ENCODE results near the gene ADSS1. TPM values are rescaled to one million over a fixed set of nuclear protein-coding genes. Genes with fewer than 3 reads are reported as not detected.

The ADSS1 gene
- total and polyA plus RNA-seq, 10 donors, result 2.7 to 11.7 (median 5.1) TPM

DNA sequence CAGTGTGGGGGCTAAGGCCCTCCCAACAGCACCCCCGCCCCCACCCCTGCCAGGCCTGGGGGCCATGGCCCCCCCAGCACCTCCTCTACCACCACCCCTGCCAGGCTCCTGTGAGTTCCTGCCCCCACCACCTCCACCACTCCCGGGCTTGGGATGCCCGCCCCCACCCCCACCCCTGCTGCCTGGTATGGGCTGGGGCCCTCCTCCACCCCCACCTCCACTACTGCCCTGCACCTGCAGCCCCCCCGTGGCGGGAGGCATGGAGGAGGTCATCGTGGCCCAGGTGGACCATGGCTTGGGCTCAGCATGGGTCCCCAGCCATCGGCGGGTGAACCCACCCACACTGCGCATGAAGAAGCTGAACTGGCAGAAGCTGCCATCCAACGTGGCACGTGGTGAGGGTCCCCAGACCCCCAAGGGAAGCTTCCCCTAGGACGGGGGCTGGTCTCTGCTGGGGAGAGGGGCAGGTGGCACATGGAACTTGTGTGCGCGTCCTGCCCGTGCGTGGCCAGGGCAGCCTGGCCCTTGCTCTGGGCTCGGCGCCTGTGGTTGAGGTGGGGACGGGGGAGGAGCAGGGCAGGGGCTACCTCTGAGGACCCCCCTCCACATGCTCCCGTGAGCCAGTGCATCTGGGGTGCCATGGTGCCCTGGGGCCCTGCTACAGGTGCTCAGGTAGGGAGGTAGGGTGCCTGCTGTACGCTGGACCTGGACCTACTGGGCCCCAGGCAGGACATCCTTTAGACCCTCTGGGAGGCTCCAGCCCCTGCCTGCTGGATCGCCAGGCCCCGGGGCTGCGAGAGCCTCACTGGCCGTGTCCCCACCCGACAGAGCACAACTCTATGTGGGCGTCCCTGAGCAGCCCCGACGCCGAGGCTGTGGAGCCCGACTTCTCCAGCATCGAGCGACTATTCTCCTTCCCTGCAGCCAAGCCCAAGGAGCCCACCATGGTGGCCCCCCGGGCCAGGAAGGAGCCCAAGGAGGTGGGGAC, 16.1 kb upstream of the ADSS1 start:
- H3K4me3 ChIP-seq, result no peak overlapping the region
- TF ChIP-seq POLR2AphosphoS5 (IDR thresholded peaks at IDR 0.05) (peak in 2 of 3 donors; percentile 34 to 39), POLR2A (IDR thresholded peaks at IDR 0.05) (no peak)
- TF ChIP-seq, protein P1, sequence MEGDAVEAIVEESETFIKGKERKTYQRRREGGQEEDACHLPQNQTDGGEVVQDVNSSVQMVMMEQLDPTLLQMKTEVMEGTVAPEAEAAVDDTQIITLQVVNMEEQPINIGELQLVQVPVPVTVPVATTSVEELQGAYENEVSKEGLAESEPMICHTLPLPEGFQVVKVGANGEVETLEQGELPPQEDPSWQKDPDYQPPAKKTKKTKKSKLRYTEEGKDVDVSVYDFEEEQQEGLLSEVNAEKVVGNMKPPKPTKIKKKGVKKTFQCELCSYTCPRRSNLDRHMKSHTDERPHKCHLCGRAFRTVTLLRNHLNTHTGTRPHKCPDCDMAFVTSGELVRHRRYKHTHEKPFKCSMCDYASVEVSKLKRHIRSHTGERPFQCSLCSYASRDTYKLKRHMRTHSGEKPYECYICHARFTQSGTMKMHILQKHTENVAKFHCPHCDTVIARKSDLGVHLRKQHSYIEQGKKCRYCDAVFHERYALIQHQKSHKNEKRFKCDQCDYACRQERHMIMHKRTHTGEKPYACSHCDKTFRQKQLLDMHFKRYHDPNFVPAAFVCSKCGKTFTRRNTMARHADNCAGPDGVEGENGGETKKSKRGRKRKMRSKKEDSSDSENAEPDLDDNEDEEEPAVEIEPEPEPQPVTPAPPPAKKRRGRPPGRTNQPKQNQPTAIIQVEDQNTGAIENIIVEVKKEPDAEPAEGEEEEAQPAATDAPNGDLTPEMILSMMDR (IDR thresholded peaks at IDR 0.05 in 8 of 11, conservative IDR thresholded peaks at IDR 0.05 in 3 of 11), result no peak
- peaks cover 0 to 84% (median 69%) of the 10 kb centered on the region in 6 donors for H3K36me3 ChIP-seq
- H3K9me3 ChIP-seq, result no peaks in the 10 kb centered on the region
- peaks cover 0 to 28% (median 9%) of the 10 kb centered on the region in 6 donors for H3K4me1 ChIP-seq
- 34 to 83% (median 71%) methylated on average over 7 to 33 of the region's 34 CpGs for WGBS, 5 donors
- no peak for DNase-seq
- H3K27me3 ChIP-seq (replicated peaks in 1 of 7), result no peaks in the 10 kb centered on the region
- intact Hi-C loops (cut with DNase I; ENCODE audit: low total_unique reads), result loop anchor here (5.0 kb wide), 1 partner anchor 56 kb away; no protein-coding TSS in a partner anchor
- no peak overlapping the region for H3K27ac ChIP-seq

DNA sequence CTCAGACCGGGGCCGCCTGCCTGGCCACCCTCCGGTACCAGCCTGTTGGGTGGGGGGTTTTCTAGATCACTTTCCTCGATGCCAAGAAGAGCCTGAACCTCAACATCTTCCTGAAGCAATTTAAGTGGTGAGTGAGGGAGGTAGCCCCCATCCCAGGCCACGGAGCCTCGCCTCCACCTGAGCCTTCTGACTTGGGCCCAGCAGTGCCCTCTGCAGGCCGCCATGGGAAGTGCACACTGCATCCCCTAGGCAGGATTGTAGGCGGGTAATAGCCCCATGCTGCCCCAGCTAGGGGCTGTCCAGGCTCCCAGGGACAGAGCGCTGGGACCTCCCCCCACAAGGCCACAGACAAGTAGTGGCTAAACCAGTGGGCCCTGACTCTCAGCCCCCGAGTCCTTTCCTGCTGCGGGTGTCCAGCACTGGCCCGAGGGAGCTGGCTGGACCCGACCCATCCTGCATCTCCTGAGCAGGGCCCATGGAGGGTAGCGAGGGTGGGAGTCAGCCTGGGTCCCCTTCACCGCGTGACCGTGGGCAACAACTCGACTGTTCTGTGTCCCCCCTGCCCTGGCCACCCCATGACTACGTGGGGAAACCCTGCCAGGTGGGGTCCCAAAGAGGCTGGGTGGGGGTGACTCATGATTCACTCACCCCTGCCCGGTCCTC, 15.3 kb upstream of the ADSS1 start:
- intact Hi-C loops (cut with DNase I; ENCODE audit: low total_unique reads), result loop anchor here (5.0 kb wide), 1 partner anchor 56 kb away; no protein-coding TSS in a partner anchor
- H3K36me3 ChIP-seq, result peaks cover 0 to 84% (median 69%) of the 10 kb centered on the region in 6 donors
- no peaks in the 10 kb centered on the region for H3K27me3 ChIP-seq (replicated peaks in 1 of 7)
- DNase-seq, result peak; percentile 91
- peaks cover 0 to 33% (median 9%) of the 10 kb centered on the region in 6 donors for H3K4me1 ChIP-seq
- H3K27ac ChIP-seq, result no peak overlapping the region
- 53 to 85% (median 57%) methylated on average over 4 to 20 of the region's 20 CpGs for WGBS, 5 donors
- TF ChIP-seq, protein P1 (IDR thresholded peaks at IDR 0.05 in 8 of 11, conservative IDR thresholded peaks at IDR 0.05 in 3 of 11), result peak; percentile 93 to 99 (median 98)
- peak; percentile 62 to 67 (median 67) for TF ChIP-seq POLR2AphosphoS5 (IDR thresholded peaks at IDR 0.05)
- TF ChIP-seq POLR2A (IDR thresholded peaks at IDR 0.05), result no peak
- H3K9me3 ChIP-seq, result no peaks in the 10 kb centered on the region
- no peak overlapping the region for H3K4me3 ChIP-seq

DNA sequence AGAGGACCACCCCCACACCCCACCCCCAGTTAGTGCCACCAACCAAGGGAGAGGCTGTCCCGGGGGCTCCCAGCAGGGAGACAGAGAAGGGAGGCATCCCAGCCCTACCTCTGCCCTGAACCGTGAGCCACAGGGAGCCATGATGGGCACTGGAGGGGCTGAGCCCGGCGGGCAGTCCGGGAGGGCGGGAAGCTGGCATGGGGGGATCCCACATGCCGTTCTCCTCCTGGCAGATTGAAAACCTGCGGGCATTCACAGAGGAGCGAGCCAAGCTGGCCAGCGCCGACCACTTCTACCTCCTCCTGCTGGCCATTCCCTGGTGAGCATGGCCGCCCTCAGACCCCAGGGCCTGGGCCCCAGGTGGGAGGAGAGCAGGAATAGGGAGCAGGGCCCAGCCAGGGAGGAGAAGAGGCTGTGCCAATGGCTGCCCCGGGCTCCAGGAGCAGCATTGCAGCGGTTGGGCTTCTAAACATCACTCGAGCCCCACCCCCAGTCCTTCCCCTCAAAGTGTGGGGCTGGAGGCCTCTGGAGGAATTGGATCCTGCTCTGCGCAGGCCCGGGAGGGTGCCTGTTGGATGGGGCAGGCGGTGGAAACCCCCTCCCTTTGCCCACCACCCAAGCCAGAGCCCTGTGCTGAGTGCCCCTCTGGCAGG, 14.5 kb upstream of the ADSS1 start:
- no peak overlapping the region for H3K27ac ChIP-seq
- no peaks in the 10 kb centered on the region for H3K9me3 ChIP-seq
- peaks cover 0 to 84% (median 68%) of the 10 kb centered on the region in 6 donors for H3K36me3 ChIP-seq
- intact Hi-C loops (cut with DNase I; ENCODE audit: low total_unique reads), result loop anchor here (5.0 kb wide), 1 partner anchor 57 kb away; no protein-coding TSS in a partner anchor
- H3K4me3 ChIP-seq, result no peak overlapping the region
- 87 to 97% (median 91%) methylated on average over 6 to 18 of the region's 18 CpGs for WGBS, 5 donors
- no peak for DNase-seq
- TF ChIP-seq, protein P1 (IDR thresholded peaks at IDR 0.05 in 8 of 11, conservative IDR thresholded peaks at IDR 0.05 in 3 of 11), result no peak
- no peak for TF ChIP-seq POLR2A (IDR thresholded peaks at IDR 0.05)
- no peak for TF ChIP-seq POLR2AphosphoS5 (IDR thresholded peaks at IDR 0.05)
- peaks cover 0 to 33% (median 9%) of the 10 kb centered on the region in 6 donors for H3K4me1 ChIP-seq
- H3K27me3 ChIP-seq (replicated peaks in 1 of 7), result no peaks in the 10 kb centered on the region
